OCI-LY3 (cell line): Measurements from ENCODE around the gene CACNA2D3.

Experiments used
- CTCF ChIP-seq: fragments of 200-600, 300-600 bp; sonication (generic); IDR thresholded peaks from 2 replicates; pipeline ENCODE4 v1.5.1; 2014; ENCODE audit warnings: antibody characterized with exemption, low read length, low read depth
- EZH2phosphoT487 ChIP-seq: fragments of 200-600 bp; shearing (Covaris generic); IDR thresholded peaks from 2 replicates; pipeline ENCODE4 v1.6.1; 2018; ENCODE audit warnings: antibody characterized with exemption, mixed run types, low read depth

- no peak for TF ChIP-seq CTCF
- TF ChIP-seq EZH2phosphoT487: no peak
Measured at GRCh38 chr3:54177816-54178215, 55.5 kb downstream of the CACNA2D3 start.
